K562 (cell line): Measurements from ENCODE around the gene IL27RA. TPM values are rescaled to one million over a fixed set of nuclear protein-coding genes. Genes with fewer than 3 reads are reported as not detected.

ENCODE experiments used
- ATF1 ChIP-seq, 2 experiments: fragments of 450-650 bp in 1 of 2; IDR thresholded peaks; 2 replicates each; pipeline ENCODE4 v1.6.1; 2016; ENCODE audit warnings: missing compliant biosample characterization in 1 of 2, missing genetic modification characterization in 1 of 2
- ATF3 ChIP-seq, 2 experiments: fragments of 450-650 bp in 1 of 2; sonication (generic) in 1 of 2; formaldehyde crosslinking in 1 of 2; IDR thresholded peaks in 1 of 2; conservative IDR thresholded peaks in 1 of 2; 2 replicates each; pipeline versions ENCODE4 v1.6.1 to v1.8.1; 2016 to 2023; ENCODE audit warnings: mild to moderate bottlenecking in 2 of 2, moderate library complexity in 2 of 2, inconsistent platforms in 1 of 2, missing genetic modification reagents in 1 of 2
- E2F1 ChIP-seq: sonication (generic); formaldehyde crosslinking; IDR thresholded peaks from 2 replicates; pipeline ENCODE4 v1.8.1; 2023; ENCODE audit warnings: mild to moderate bottlenecking, missing genetic modification reagents, moderate library complexity
- E2F3 ChIP-seq: fragments of 250-450 bp; sonication (Bioruptor Pico); IDR thresholded peaks from 2 replicates; pipeline ENCODE4 v1.4.0; 2020; ENCODE audit warnings: mild to moderate bottlenecking
- ELK1 ChIP-seq: sonication (generic); formaldehyde crosslinking; IDR thresholded peaks from 2 replicates; pipeline ENCODE4 v1.8.1; 2022; ENCODE audit warnings: missing genetic modification reagents
- MTA1 ChIP-seq: fragments of 450-650 bp; IDR thresholded peaks from 2 replicates; pipeline ENCODE4 v1.6.1; 2017; ENCODE audit warnings: borderline replicate concordance
- TCF7 ChIP-seq: sonication (generic); IDR thresholded peaks from 2 replicates; pipeline ENCODE4 v1.6.1; 2016; ENCODE audit warnings: antibody characterized with exemption, borderline replicate concordance
- USF2 ChIP-seq: sonication (generic); formaldehyde crosslinking; IDR thresholded peaks from 2 replicates; pipeline ENCODE4 v1.5.0; 2020; ENCODE audit warnings: missing genetic modification reagents
- ZBTB17 ChIP-seq: fragments of 450-650 bp; formaldehyde crosslinking; IDR thresholded peaks from 2 replicates; pipeline ENCODE4 v1.4.0; 2020; ENCODE audit warnings: mild to moderate bottlenecking
- ZNF407 ChIP-seq: fragments of 450-650 bp; IDR thresholded peaks from 2 replicates; pipeline ENCODE4 v1.6.1; 2016; ENCODE audit warnings: low read depth
- ZNF408 ChIP-seq: fragments of 250-450 bp; sonication (Bioruptor Pico); IDR thresholded peaks from 2 replicates; pipeline ENCODE4 v1.4.0; 2020; ENCODE audit warnings: low read depth, mild to moderate bottlenecking, moderate library complexity
- polyA plus RNA-seq, 8 experiments: library from polyadenylated mRNA; depleted of rRNA in 4 of 8; stranded (reverse) in 5 of 8; unstranded in 3 of 8; fragments of >200 nt; fragmentation: Nextera tagmentation in 2 of 8; fragmentation: Illumina TruSeq in 1 of 8; extraction: Ambion mirVana in 2 of 8; extraction: Trizol in 1 of 8; gene quantifications; 2 replicates each; pipeline versions ENCODE4 v1.2.1 to v1.2.3, GENCODE V29; 2011 to 2014; ENCODE audit warnings: inconsistent platforms in 1 of 8, missing spikeins in 1 of 8
- total RNA-seq, 7 experiments: library from RNA; depleted of rRNA in 6 of 7; stranded (reverse); fragments of >200 nt in 6 of 7; fragmentation: Illumina TruSeq in 2 of 7; extraction: Trizol in 2 of 7; gene quantifications; 2 replicates each; pipeline versions ENCODE4 v1.2.1 to v1.2.3, GENCODE V29; 2011 to 2021; ENCODE audit warnings: low replicate concordance in 1 of 7
- TF ChIP-seq, protein P1 (sequence below): fragments of 450-650 bp; conservative IDR thresholded peaks from 2 replicates; pipeline ENCODE4 v1.6.1; 2016; ENCODE audit warnings: missing genetic modification characterization, low read depth, mild to moderate bottlenecking, missing compliant biosample characterization, moderate library complexity

The IL27RA gene
- total and polyA plus RNA-seq, 9 of the 15 experiments (the other 6 are each of a cell fraction or from before 2014, with no cell fraction given): 1.9 to 15.9 (median 12.0) TPM

- no peak for TF ChIP-seq E2F3 (CRISPR knock-in tag)
- no peak for TF ChIP-seq ATF3 (IDR thresholded peaks at IDR 0.05)
- no peak for TF ChIP-seq ATF3 (CRISPR knock-in tag; conservative IDR thresholded peaks at IDR 0.05)
- no peak for TF ChIP-seq ZBTB17 (CRISPR knock-in tag)
- peak; percentile 76 for TF ChIP-seq MTA1
- TF ChIP-seq, protein P1, sequence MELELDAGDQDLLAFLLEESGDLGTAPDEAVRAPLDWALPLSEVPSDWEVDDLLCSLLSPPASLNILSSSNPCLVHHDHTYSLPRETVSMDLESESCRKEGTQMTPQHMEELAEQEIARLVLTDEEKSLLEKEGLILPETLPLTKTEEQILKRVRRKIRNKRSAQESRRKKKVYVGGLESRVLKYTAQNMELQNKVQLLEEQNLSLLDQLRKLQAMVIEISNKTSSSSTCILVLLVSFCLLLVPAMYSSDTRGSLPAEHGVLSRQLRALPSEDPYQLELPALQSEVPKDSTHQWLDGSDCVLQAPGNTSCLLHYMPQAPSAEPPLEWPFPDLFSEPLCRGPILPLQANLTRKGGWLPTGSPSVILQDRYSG (tag): no peak
- TF ChIP-seq ATF1 (CRISPR knock-in tag; IDR thresholded peaks at IDR 0.05): no peak
- no peak for TF ChIP-seq ATF1 (tag; IDR thresholded peaks at IDR 0.05)
- TF ChIP-seq ELK1 (CRISPR knock-in tag): no peak
- no peak for TF ChIP-seq ZNF407
- TF ChIP-seq ZNF408 (CRISPR knock-in tag): no peak
- no peak for TF ChIP-seq USF2 (CRISPR knock-in tag)
- TF ChIP-seq TCF7: no peak
- no peak; the same call in 1 of the 2 replicates for TF ChIP-seq E2F1 (CRISPR knock-in tag)
Observed at GRCh38 chr19:14005349-14006084, 26.0 kb upstream of the IL27RA start (continued).
